Cerebellar cortex (tissue), 1 donor: Measurements from ENCODE around the gene PDZD4.

Experiments
- DNase-seq: peaks from one replicate; pipeline ENCODE4 v3.0.0-alpha.2; 2015; ENCODE audit warnings: low spot score

PDZD4 gene

GRCh38 chrX:153806999-153807575 lies 23.3 kb downstream of the PDZD4 start:
- DNase-seq: no peak

DNA sequence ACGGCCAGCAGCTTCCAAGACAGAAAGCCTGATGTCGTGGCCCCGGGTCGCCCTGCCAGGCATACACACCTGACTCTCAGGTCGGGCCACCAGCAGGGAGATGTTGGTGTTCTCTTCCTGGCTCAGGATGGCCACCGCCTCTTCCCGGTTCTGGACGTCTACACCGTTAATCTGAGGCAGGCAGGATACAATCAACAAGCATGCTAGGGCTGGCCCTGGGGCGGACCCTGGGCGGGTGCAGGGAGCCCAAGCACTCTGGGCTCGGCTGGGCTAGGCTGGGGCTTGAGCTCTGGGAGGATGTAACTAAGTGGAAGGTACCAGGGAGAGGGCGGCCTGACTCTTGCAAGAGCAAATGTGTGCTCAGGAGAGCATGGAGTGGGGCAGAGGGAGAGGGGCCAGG lies 24.9 kb downstream of the PDZD4 start:
- no peak for DNase-seq

- no peak for DNase-seq
These were observed 25.7 kb downstream of the PDZD4 start for GRCh38 chrX:153804621-153805020.

DNA sequence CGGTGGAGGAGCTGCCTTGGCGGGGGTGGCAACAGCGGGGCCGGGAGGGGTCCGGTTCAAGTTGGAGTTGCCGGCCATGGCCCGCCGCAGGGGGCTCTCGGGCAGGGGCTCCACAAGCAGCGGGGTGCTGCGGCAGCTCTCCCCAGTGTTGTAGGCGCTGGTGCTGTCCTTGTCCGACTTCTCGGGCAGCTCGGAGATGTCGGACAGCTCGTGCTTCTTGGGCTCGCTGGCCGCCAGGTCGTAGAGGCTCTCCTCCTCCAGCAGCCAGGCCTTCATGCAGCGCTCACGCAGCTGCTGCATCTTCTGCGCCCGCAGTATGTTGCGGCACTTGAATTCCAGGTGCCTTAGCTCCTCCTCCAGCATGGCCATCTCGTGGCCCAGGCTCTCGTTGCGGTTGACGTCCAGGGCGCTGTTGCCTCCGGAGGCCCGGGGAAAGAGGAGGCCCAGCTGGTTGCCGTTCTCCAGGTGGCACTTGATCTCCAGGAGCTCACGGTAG lies 26.2 kb downstream of the PDZD4 start:
- DNase-seq: no peak

DNA sequence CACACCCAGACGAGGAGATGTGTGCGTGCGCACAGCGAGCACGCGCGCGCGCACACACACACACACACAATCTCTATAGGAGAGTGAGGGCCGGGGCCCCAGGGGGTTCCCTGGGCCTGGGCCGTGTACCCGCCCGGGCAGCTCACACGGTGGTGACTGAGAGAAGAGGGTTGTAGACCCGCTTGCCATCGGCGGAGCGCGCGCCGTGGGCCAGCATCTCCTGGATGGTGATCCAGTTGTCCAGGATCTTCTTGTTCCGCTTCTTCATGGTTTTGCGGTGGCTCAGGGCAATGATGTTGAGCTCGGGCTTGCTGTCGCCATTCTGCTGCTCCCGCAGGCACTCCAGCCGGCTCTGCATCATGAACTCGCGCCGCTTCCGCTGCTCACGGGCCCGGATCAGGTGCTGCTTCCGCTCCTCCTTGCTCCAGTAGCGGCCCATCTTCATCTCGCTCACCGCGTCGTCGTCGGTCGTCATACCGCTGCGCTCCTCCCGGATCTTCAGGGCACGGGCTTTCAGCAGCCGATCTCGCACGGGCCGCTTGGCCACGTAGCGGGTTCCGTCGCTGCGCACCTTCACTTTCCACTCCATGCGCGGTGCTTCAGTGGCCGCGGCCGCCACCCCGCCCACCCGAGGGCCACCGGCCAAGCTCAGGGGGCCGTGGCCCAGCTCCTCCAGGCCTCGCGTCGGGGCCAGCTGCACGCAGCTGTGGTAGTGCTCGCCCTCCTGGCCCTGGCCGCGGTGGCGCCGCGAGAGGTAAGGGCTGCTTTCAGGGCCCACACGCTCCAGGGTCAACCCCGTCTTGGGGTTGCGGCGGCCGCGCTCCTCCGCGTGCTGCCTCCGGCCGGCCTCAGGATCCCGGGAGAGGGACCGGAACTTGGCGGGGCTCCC lies 26.9 kb downstream of the PDZD4 start:
- no peak for DNase-seq

- no peak for DNase-seq
These were observed 27.8 kb downstream of the PDZD4 start for GRCh38 chrX:153802513-153803045.

- DNase-seq: no peak
These were observed 28.7 kb downstream of the PDZD4 start for GRCh38 chrX:153801669-153802068.

DNA sequence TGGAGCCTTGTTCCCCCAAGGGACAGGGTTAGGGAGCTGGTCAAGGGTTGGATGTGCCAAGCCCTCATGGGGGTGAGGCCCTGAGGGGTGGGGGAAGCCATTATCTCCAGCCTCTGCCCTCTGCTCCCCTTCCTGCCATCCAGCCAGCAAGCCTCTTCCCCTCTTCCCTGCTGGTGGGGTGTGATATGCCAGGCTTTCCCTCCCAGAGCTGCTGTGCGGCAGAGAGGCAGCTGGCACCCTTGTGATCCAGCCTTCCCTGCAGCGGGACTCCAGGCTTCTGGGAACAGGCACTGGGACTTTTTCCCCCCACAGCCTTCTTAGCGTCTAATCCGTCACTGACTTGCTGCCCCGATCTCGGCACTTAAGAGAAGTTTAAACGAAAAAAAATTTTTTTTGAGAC lies 29.6 kb downstream of the PDZD4 start:
- no peak for DNase-seq

DNA sequence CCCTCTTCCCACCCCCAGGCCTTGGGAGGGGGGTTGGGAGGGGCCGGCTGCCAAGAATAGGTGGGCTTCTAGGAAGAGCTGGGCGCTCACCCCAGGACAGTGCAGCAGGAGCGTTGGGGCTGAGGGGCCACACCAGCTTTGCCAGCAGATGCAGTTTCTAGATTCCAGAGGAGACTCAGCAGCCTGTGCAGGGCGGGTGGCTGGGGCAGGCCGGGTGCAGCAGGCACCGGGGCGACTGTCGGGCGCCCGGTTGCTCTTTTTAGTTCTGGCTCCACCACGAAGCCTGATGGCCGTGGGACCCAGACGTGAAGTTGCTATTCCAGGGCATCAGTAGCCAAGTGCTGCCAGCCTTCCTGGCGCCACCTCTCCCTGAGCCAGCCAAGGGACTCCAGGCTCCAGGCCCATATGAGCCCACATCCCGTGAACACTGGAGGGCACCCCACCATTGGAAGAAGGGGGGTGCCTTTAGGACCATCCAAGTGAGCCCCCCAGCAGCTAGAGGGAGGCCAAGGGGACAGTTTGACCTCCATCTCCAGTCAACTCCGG lies 30.1 kb downstream of the PDZD4 start:
- no peak for DNase-seq

- DNase-seq: no peak
These were observed 31.0 kb downstream of the PDZD4 start for GRCh38 chrX:153799326-153799725.

- DNase-seq: no peak
These were observed 32.8 kb downstream of the PDZD4 start for GRCh38 chrX:153797415-153798015.

- DNase-seq: no peak
These were observed 35.2 kb downstream of the PDZD4 start for GRCh38 chrX:153794897-153795816.

GRCh38 chrX:153794018-153794896 lies 36.1 kb downstream of the PDZD4 start, which contains the start of the genes IDH3G and SSR4:
Gene IDH3G (minus strand): TSS chrX:153794375. CDS start chrX:153794326, 49 bp downstream.
Gene SSR4 (plus strand): TSS chrX:153794668. CDS start chrX:153794688, 20 bp downstream.
- DNase-seq: peak; percentile 92

DNA sequence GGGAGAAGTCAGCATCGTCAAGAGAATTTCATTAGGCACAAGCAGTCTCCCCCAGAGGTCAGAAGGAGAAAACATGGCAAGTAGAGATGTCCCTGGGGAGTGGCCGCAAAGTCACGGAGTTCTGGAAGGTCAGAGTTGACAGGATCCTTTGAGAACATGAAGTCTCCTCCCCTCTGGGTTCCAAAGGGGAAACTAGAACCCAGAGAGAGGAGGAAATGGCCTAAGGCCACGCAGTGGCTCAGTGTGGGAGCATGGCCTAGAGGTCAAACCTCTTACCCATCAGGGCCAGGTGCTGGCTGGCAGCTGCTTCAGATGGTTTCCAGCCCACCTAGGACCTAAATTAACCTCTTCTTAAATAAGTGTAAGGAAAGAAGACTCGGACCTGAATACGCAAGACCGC lies 37.1 kb downstream of the PDZD4 start:
- no peak for DNase-seq

- DNase-seq: no peak
These were observed 38.0 kb downstream of the PDZD4 start for GRCh38 chrX:153792368-153792767.

- peak; percentile 51 for DNase-seq
These were observed 39.1 kb downstream of the PDZD4 start for GRCh38 chrX:153791104-153791852.

DNA sequence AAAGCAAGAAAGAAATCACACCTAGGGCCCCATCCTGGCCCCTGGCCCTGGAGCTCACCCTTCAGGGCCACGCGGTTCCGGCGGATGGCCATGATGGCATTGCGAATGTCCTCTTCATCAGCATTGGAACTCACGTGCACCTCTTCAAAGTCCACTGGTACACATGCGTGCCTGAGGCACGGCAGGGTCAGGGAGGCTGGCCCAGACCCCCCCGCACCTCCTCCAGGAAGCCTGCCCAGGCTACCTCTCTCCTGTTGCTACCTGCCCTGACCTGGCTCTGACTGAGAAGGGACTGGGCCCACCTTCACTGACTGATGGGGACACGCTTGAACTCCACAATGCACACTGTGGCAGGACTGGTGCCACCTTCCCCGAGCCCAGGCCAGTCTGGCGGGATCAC lies 40.7 kb downstream of the PDZD4 start:
- DNase-seq: no peak

DNA sequence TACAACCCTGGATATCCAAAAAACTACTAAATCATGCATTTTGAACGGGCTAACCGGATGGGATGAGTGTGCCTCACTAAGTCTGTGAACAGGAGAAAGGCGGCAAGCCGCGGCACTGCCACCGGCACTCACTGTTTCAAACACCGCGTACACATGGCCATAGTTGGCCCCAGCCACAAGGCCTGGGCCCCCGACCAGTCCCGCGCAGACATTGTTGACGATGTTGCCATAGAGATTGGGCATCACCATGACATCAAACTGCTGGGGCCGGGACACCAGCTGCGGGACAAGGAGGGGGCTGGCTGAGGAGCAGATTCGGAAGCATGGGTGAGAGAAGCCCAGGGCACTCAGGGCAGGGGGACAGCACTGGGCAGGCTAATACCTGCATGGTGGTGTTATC lies 43.7 kb downstream of the PDZD4 start:
- DNase-seq: no peak

DNA sequence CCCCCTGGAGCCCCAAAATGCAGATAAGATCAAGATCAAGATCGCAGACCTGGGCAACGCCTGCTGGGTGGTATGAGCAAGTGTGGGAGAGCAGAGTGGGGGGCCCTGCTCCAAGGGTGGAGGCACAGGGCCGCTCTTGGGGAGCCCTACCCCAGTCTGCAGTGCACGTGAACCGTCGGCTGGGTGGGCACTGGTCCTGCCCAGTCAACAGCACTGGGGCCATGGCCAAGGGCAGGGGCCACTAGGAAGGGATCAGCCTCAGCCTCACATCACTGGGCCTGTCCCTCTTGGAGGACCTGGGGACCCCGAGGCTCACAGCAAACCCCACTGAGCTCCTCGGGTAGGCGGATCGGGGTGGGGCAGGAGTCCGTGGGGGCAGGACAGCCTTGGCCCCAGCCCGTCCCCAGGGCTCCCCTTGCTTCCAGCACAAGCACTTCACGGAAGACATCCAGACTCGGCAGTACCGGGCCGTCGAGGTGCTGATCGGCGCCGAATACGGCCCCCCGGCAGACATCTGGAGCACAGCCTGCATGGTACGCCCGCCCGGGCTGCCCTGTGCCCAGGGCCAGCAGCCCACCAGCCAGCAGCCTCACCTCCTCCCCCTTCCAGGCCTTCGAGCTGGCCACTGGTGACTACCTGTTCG lies 45.9 kb downstream of the PDZD4 start:
- no peak for DNase-seq
